NCI-H1105 (cell line): ENCODE data around the gene AMBP.
A peak's percentile ranks its signal among the peaks of the same experiment; 100 is the strongest.
"Not testable (repeated sequence)": the region's sequence is repeated elsewhere in the genome, so short reads cannot be mapped to it uniquely, and the experiment has no call there.

Experiments
- DNase-seq: peaks from one replicate; lab custom pipeline; 2025; lab: John Stamatoyannopoulos, UW

Gene AMBP

GRCh38 chr9:114091711-114092110 is 13.6 kb upstream of the AMBP start:
- DNase-seq = no peak

DNA sequence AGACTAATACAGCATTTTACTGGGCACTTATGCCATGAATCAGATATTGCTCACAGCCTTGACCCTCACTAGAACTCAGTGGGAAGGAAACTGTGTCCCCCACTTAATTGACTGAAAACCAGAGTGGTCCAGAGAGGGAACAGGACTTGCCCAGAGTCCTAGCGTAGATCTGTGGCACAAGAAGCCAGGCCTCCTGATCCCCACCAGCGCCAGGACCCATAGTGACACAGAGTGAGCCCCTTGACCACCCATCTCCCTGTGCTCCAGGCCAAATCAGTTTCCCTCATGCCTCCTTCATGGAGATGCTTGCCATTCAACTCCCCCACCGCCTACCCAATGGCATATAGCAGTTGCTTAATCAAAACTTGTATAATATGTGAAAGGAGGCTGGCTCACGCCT is 12.7 kb upstream of the AMBP start:
- no peak for DNase-seq

- no peak for DNase-seq
These were observed 11.2 kb upstream of the AMBP start for GRCh38 chr9:114089206-114089840.

DNA sequence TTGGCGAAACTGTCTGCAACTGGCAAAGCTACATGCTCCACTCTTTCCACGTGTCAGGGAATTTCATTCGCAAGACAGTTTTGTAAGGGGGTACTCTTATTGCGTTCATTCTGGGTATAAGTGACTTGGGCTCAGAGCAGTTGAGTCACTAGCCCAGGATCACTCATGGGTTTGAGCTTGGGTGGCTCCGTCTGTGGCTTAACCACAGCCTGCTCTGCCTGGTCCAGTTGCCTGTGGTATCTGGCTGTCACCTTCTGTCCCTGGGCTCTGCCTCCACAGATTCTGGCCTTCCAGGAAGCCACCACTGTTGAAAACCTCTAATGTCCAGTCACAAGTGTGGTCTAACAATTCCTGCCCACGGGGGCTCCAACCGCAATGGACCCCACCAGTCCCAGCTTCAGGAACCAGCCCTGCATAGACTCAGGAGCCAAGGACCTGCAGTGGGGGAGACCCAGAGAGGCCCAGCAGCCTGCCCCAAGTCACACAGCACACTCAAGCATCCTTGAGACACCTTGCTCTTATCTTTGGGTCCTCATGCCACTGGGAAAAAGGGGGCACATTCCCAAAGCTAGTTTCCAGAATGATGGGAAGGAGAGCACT is 10.6 kb upstream of the AMBP start:
- no peak for DNase-seq

GRCh38 chr9:114087721-114088120 is 9.6 kb upstream of the AMBP start:
- no peak for DNase-seq

DNA sequence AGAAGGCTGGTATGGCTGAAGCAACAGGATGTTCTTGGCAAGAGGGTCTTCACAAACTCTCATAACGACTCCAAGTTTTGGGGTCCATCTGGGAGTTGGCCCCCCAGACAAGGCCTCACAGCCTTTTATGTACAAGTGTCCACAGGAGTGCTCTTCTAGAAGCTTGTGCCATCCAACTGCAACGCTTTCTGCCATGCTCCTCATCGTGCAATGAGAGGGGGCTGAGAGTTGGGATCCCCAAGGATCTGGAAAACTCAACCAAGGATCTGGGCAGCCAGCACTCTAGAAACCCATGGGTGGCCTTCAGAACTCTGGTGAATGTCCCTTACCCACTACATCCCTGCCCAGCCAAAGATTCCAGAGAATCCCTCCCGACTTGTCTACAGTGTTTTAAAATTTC is 8.5 kb upstream of the AMBP start:
- DNase-seq = no peak

DNA sequence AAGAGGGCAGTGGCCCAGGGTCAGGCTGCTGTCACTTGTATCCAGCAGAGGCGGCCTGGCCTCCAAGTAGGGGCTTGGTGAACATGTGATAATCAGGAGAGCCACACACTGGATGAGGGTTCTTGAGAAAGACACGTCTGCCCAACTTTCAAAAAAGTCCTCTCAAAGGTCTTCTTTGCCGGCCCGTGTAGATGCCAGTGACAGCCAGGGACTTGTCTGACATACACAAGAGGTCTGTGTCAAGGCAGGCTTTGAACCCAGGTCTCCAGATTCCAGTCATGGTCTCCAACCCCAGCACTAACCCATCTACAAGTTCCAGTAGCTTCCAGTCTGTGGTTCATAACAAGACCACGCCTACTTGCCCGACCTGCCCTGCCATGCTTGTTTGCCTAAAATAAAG is 7.9 kb upstream of the AMBP start:
- no peak for DNase-seq

- DNase-seq = no peak
These were observed 7.3 kb upstream of the AMBP start for GRCh38 chr9:114085387-114085789.

DNA sequence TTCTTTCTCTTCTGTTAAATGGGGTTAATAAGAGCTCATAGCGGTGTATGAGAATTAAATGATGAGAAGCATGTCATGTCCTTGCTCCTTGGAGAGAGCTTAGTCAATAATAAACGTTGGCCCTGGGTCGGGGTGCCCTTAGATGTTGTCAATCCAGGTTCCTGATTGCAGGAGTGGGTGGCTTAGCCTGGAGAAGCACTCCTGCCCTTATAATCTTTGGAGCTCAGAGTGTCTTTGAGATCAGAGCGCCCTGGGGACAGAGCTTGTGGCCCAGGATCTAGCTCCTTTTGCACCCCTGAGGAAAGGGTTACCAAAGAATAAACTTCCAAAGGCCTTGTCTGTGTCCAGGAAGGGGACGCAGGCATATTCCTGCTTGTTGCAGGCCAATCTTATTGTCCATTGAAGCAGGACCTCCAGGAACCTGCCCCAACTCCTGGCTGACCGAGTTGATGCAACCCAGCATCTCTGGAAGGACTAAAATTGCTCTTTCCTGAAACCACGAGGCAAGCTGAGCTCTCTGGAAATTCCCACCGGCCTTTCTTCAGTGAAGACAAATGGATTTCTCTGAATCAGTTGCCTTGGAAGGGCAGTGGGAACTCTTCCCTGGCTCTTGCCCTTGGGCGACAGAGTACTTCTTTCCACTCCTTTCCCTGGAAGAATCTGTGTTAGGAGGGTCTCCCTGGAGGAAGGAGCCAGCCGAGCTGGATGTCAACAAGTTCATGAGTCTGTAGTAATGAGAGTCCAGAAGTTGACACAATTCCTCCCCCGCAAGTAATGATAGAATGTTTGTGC is 6.4 kb upstream of the AMBP start:
- DNase-seq = no peak

DNA sequence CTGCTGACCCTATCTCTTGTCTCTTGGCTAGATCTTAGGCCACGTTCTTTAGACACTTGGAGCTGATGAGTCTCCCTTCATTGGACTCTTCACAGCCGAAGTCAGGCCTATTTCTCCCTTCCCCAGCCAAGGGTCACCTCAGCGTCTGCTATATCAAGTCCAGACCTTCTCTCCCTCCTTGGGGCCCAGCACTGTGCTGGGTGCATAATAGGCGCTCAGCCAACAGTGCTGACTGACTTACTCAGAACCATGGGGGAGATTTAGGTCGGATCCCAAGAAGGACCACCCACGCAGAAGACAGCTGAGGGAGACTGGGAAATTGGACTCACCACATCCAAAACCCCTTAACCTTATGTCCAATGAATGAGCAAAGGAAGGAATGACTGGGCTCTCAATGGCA is 5.6 kb upstream of the AMBP start:
- DNase-seq = no peak

GRCh38 chr9:114082763-114083412 is 4.8 kb upstream of the AMBP start:
- DNase-seq = not testable (repeated sequence)

- peak; percentile 67 for DNase-seq
These were observed 4.1 kb upstream of the AMBP start for GRCh38 chr9:114082017-114082762.

GRCh38 chr9:114081441-114082016 is 3.4 kb upstream of the AMBP start:
- DNase-seq = no peak

GRCh38 chr9:114080773-114081440 is 2.8 kb upstream of the AMBP start:
- no peak for DNase-seq

DNA sequence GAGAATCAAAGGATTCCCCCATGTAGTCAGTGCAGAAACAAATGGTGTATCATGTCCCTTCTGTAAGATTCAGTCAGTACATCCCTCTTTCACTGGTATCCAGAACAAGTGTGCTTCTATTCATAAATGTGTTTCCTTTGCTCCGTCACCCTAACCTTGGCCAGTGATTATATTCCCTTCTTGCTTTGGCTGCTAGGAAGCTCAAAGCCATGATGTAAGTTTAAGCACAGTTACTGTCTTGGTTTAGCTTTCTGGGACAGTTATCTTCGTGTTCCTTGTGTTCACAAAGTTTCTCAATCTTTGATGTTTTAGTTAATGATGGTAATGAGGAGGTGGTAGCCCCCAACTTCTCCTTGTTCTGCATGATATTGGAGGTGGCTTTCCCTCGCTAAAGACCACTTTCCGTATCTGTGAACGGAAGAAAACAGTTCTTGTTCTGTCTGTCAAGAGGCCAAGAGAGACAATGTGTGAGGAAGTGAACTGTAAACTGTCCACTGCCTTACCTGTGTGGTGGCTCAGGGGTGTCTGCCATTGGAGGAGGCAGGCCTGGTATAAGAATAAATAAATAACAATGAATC is 2.2 kb upstream of the AMBP start:
- DNase-seq = no peak

DNA sequence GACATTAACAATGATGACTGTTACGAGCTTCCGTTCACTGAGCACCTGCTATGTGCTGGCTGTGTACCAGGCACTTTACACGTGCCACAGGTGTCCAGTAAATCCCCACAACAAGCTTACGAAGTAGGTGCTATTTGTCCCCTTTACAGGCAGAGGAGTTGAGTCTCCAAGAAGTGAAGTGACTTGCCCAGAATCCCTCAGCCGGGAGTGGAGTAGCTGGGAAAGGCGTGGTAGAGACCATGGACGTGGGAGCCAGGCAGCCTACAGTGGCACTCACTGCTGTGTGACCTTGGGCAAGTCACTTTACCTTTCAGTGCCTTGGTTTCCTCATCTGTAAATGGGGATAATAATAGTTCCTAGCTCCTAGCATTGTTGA is 669 bp upstream of the AMBP start:
- no peak for DNase-seq

DNA sequence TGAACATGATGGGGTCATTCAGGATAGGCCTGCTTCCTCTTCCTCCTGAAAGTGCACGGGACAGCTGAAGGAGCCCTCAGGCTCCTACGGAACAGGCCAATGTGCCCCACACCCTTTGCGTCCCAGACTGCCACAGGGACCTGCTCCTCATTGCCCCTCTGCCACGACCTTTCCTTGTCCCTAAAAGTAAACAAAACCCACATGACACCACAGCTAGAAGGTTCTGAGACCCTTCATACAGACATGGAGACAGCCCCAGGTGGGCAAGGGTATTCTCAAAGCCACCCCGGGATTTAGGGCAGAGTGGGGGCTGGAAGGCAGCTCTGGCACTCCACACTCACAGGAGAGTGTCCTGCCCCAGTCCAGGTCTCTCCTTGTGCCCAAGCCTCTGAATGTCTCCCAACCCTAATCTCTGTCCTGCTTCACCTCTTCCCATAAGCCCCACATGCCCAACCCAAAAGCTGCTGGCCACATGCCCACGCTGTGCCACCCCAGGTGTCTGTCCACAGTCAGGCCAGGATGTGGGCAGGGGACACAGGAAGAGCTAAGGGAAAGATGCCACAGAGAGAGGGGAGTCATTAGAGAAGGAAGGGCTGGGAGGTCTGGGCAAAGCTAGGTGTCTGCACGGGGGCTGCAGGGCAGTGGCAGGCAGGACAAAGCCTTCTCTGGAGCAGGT is 800 bp downstream of the AMBP start:
- DNase-seq = no peak

DNA sequence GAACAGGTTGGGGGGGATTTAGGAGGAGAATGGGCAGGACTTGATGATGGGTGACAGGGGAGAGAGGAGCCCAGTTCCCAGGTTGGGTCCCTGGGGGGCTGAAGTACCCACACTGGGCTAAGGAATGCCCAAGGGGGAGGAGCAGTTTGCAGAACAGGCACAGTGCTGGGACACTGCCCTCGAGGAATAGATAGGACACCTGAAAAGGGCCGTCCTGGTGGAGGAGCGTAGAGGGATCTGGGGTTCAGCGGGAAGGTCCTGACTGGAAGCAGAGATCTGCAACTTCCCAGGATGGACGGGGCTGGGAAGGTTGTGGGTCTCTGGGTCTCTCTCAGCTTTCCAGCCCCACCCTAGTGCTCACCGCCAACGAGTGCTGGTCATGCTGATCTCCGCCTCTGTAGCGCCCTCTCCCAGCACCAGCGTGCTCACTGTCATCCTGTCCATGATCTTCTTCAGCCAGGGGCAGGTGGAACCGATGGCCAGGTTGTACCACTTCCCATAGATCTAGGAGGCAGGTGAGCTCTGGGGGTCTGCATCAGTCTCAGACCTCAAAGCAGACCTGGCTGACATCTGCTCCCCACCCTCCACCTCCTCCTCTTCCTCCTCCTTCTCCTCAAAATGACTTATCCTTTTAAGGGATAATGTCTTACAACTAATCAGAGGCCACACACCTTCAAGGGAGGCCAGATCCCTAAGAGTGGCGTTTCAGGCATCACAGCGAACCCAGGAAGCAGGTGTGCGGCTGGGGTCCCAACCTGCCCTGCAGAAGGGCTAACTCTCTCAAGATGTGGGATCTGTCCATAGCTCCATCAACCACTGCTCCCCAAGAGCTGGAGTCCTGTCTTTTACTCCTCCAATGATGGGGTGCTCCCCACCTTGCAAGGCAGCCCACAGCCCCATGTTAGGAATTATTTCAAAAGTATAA is 1.6 kb downstream of the AMBP start:
- no peak for DNase-seq

DNA sequence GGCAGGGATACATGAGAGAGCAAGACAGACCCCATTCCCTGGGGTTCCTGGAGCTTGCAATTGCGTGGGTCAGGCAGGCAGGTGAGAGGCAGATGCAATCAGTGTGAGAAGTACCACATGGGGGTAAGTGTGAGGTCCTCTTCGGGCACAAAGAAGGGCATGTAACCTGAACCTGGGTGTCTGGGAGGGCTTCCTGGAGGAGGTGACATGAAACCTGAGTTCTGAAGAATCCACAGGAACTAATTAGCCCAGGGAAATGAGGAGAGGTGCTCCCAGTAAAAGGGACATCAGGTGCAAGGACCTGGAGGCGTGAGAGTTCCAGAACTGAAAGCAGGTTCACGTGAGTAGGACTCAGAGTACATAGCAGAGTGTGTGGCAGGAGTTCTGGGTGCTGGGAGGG is 2.5 kb downstream of the AMBP start:
- no peak for DNase-seq
